HG02678 (cell line): ENCODE data around the gene POLR2C.

Source experiments
- ATAC-seq: cut with Tn5 transposase; IDR thresholded peaks from one replicate; pipeline ENCODE4 v1.9.1; 2021; ENCODE audit warnings: mild to moderate bottlenecking, moderate library complexity; ENCODE audit not compliant: unreplicated experiment

Gene POLR2C

GRCh38 chr16:57517397-57518367 is 55.2 kb downstream of the POLR2C start:
- no peak for ATAC-seq

GRCh38 chr16:57518520-57518919 is 56.0 kb downstream of the POLR2C start:
- ATAC-seq: no peak

DNA sequence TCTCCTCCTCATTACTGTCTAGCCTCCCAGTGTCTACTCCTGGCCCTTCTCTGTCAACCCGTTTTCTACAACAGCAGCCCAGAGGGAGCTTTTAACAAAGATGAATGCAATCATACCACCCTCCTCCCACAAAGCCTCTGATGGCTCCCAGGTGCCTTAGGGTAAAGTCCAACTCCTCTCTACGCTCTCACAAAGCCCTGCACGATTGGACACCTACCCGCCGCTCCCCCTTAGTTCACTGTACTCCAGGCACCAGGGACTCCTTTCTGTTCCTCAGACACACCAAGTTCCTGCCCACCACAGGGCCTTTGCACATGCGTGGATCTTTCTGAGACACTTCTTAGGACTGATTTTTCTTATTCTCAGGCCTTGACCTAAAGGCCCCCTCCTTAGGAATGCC is 56.4 kb downstream of the POLR2C start:
- ATAC-seq: no peak

GRCh38 chr16:57519796-57520360 is 57.4 kb downstream of the POLR2C start:
- ATAC-seq: peak; percentile 63
